Erythroblast (primary cell): ENCODE data around the gene SMTNL2.

Source experiments
- GATA1 ChIP-seq: IDR thresholded peaks from 2 replicates; pipeline ENCODE4 v1.6.1; 2011; ENCODE audit warnings: low read depth, mild to moderate bottlenecking, control low read depth, low read length, moderate library complexity
- POLR2A ChIP-seq: IDR thresholded peaks from 2 replicates; pipeline ENCODE4 v1.6.1; 2011; ENCODE audit warnings: mild to moderate bottlenecking, low read length

GRCh38 chr17:4580291-4580690 is 4.0 kb upstream of the SMTNL2 start:
- TF ChIP-seq POLR2A (no peak), GATA1 (no peak)
